Neural progenitor cell (in vitro differentiated cells): ENCODE results near the gene ENOSF1.

Experiments
- CTCF ChIP-seq: fragments of 200-600 bp; sonication (generic); IDR thresholded peaks from 2 replicates; pipeline ENCODE4 v1.5.1; 2017; ENCODE audit warnings: antibody characterized with exemption, mild to moderate bottlenecking
- EZH2phosphoT487 ChIP-seq: fragments of 200-600 bp; sonication (generic); IDR thresholded peaks from 2 replicates; pipeline ENCODE4 v1.6.1; 2017; ENCODE audit warnings: antibody characterized with exemption

DNA sequence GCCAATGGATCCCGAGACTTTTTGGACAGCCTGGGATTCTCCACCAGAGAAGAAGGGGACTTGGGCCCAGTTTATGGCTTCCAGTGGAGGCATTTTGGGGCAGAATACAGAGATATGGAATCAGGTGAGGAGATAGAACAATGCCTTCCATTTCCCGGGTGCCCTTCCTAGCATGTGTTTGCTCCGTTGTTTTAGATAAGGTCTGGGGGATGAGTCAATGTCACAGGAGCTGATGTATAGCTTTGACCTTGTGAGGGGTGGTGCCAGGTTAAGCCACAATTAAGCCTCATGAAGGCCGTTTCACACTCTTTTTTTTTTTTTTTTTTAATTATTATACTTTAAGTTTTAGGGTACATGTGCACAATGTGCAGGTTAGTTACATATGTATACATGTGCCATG lies 50.2 kb downstream of the ENOSF1 start:
- TF ChIP-seq CTCF (no peak), EZH2phosphoT487 (no peak)
